HG03521 (cell line): Measurements from ENCODE around the gene PI16.
"Not testable (repeated sequence)": the region's sequence is repeated elsewhere in the genome, so short reads cannot be mapped to it uniquely, and the experiment has no call there.

Experiments
- ATAC-seq: cut with Tn5 transposase; IDR thresholded peaks from one replicate; pipeline ENCODE4 v1.9.1; 2021; ENCODE audit warnings: mild to moderate bottlenecking, moderate library complexity; ENCODE audit not compliant: unreplicated experiment

PI16 gene

GRCh38 chr6:36927691-36928546, 26.6 kb upstream of the PI16 start:
- no peak for ATAC-seq

- ATAC-seq: no peak
These were observed 26.0 kb upstream of the PI16 start for GRCh38 chr6:36928547-36928918.

GRCh38 chr6:36929152-36929551, 25.4 kb upstream of the PI16 start:
- ATAC-seq: no peak

DNA sequence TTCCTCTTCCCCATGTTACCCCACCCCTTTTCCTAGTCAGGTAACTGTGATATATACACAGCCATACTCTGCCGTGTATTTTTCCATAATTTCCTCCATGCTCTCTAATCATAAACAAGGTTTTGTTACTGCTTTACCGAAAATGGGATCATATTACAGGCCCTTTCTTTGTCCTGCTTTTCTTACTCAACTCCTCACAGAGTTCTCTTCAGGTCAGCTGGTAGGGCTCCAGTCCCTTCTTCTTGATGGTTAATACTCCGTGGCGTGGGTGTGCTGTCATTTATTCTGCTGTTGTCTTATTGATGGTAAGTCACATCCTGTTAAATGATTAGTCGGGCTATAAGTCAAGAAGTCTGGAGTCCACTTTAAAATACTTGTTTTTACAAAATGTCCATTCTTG, 24.9 kb upstream of the PI16 start:
- no peak for ATAC-seq

DNA sequence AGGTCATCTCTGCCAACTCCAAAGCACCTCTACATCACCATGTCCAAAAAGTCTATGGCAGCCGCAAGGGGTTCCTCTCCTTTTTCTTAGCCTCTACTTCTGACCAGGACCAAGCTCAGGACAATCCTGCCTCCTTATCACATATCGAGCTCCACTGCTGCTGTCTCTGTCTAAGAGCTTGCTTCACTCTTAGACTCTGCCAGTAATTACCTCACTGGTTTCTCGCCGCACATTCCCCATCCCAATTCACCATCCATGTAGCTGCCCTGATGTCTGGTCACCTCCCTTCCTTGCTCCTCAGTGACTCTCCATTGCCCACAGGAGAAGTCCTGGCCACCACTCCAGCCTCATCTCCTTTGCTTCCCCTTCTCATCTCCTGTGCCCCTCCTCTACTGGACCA, 24.1 kb upstream of the PI16 start:
- no peak for ATAC-seq

DNA sequence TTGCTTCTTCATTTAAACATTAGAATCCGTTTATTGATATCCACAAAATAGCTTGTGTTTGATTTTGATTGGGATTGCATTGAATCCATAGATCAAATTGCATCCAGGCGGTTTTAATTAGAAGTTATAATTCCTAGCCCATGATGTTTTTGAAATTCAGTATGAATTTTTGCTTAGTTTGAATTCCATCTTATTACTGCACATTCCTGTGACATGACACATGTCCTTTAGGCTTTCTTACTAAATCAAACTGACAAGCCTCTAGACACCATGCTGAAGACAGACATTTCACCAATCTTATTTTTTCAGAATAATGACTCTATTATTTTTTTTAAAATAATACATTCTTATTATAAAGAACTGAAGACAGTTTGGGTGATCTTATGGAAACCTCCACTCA, 21.4 kb upstream of the PI16 start:
- no peak for ATAC-seq

DNA sequence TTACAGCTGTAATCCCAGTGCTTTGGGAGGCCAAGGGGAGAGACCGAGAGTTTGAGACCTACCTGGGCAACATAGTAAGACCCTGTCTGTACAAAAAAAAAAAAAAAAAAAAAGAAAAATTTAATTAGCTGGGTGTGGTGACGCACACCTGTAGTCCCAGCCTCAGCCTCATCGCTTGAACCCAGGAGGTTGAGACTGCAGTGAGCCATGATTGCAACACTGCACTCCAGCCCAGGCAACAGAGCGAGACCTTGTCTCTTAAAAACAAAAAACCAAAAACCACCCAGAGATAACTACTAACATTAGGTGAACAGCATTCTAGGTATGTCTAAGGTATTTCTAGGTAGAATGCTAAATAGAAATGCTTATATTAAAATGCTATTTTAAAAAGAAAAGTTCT, 21.0 kb upstream of the PI16 start:
- no peak for ATAC-seq

DNA sequence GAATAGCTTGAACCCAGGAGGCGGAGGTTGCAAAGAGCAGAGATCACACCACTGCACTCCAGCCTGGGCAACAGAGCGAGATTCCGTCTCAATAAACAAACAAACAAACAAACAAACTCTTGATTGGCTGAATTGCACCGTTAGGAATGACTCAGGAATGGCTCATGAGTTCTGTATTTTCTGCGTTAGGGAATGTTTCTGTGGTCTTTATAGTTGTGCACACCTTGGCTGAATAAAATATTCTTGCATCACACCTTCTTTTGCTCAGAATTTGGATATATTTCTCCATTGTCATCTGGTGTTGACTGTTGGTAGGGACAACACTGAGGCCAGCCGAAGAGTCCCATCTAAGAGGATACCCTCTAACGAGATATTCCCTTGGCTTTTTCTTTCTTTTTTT, 19.6 kb upstream of the PI16 start:
- no peak for ATAC-seq

DNA sequence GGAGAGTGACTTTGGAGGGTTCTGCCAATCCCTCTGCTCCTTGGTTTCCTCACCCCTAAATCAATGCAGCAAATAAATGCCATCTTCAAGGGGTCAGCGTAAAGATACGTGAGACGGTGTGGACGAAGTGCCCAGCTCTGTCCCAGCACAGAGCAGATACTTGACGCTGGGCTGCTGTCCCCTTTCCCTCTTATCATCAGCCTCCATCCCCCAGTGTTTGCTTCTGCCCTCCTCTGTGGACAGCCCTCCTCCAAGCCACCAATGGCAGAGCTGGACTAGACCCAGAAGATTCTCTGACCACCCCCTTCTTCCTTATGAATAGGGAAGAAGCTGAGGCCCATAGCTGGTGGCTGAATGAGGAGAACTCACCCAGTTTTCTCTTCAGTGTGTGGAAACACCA, 17.7 kb upstream of the PI16 start:
- no peak for ATAC-seq

GRCh38 chr6:36937896-36938295, 16.6 kb upstream of the PI16 start:
- ATAC-seq: no peak

DNA sequence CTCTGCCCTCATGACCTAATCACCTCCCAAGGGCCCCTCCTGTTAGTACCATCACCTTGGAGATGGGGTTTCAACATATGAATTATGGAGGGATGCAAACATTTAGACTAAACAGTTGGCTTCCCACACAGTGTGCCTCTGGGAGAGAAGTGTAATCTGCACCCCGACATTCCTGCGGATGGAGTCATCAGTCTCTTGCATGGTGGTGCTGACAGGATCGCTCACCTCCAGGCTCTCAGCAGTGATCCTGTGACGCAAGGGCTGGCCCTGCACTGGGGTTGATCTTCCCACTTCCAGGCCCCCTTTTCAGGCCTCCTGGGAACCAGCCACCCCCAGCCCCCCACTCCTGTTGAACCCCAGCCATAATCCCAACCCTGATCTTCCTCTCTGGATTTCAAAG, 16.0 kb upstream of the PI16 start:
- ATAC-seq: no peak

GRCh38 chr6:36939005-36939404, 15.5 kb upstream of the PI16 start:
- not testable (repeated sequence) for ATAC-seq

GRCh38 chr6:36940027-36940426, 14.5 kb upstream of the PI16 start:
- ATAC-seq: no peak

DNA sequence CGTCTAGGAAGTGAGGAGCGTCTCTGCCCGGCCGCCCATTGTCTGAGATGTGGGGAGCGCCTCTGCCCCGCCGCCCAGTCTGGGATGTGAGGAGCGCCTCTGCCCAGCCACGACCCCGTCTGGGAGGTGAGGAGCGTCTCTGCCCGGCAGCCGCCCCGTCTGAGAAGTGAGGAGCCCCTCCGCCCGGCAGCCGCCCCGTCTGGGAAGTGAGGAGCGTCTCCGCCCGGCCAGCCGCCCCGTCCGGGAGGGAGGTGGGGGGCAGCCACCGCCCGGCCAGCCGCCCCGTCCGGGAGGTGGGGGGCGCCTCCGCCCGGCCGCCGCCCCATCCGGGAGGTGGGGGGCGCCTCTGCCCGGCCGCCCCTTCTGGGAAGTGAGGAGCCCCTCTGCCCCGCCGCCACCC, 13.0 kb upstream of the PI16 start:
- not testable (repeated sequence) for ATAC-seq

DNA sequence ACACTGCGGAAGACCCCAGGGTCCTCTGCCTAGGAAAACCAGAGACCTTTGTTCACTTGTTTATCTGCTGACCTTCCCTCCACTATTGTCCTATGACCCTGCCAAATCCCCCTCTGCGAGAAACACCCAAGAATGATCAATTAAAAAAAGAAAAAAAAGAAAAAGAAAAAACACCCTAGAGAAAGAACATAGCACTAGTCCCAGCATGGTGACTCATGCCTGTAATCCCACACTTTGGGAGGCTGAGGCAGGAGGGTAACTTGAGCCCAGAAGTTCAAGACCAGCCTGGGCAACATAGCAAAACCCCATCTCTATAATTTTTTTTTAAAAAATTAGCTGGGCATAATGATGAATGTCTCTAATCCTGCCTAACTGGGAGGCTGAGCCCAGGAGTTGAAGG, 12.2 kb upstream of the PI16 start:
- not testable (repeated sequence) for ATAC-seq

DNA sequence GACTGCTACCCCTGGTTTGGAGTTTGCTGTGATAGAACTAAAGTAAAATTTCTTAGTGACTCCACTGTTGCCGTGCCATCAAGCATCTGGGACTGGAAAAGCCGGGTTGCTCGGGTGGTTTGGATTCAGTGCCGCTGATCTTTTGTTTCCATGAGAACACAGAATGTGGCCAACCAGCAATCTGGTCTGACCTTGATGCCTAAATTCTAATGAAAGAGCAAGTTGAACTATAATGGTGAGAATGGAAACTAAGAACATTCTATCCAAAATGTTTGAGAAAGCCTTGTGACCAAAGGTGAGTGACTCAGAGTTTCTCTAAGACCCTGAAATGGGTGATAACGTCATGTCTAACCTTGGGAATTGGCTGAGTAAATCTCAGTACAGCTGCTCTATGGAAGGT, 9.9 kb upstream of the PI16 start:
- ATAC-seq: no peak

GRCh38 chr6:36945301-36945700, 9.2 kb upstream of the PI16 start:
- ATAC-seq: no peak

DNA sequence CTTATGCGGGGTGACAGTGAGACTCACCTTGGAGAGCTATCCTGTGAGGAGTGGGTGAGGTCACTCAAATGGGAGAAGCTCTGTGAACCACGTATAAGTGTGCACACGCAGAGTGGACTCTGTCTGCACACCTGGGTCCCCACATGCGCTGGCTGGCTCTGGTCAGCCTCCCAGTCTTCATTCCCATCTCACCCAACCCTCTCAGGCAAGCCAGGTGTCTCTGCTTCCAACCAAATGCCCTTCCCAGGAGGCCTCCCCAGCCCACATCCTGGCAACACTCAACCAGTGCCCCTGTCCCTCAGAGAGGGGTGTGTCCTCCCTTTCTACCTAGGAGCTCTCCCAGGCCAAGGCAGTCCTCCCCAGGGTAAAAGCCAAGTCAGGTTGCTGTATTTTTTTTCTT, 8.0 kb upstream of the PI16 start:
- no peak for ATAC-seq

GRCh38 chr6:36947570-36948351, 6.8 kb upstream of the PI16 start:
- ATAC-seq: no peak

DNA sequence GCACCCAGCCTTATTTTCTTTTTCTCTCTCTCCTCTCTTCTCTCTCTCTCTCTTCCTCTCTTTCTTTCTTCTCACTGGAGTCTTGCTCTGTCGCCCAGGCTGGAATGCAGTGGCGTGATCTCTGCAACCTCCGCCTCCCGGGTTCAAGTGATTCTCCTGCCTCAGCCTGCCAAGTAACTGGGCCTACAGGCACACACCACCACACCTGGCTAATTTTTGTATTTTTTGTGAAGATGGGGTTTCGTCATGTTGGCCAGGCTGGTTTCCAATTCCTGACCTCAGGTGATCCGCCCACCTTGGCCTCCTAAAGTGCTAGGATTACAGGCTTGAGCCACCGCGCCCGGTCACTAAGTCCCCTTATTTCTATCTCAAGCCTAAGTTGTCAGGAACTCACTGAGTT, 5.5 kb upstream of the PI16 start:
- not testable (repeated sequence) for ATAC-seq

DNA sequence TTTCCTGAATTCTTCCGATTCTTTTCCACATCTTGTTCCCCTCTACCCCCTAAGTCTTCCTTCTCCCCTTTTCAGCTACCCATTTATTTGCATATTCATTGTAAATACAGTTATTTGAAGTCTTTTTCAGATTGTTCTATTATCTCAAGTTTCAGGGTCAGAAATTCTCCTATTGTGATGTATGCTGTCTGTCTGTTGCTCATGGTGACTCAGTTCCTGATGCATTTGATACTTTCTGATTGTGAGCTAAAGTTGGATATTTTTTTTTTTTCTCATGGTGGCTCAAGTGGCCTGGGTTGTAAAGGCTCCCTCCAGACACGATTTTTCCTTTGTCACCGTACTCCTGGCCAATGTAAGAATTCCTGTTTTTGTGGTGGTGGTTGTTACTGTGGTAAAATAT, 4.9 kb upstream of the PI16 start:
- ATAC-seq: no peak

GRCh38 chr6:36953931-36954261, 642 bp upstream of the PI16 start:
- no peak for ATAC-seq

GRCh38 chr6:36955136-36955535, 598 bp downstream of the PI16 start:
- ATAC-seq: no peak
